H9 (cell line): ENCODE data around the gene ELFN1. TPM values are rescaled to one million over a fixed set of nuclear protein-coding genes. Genes with fewer than 3 reads are reported as not detected.

Experiments
- DNase-seq: peaks from one replicate; pipeline ENCODE4 v3.0.0-alpha.2; 2017
- H2AFZ ChIP-seq: one replicate; pipeline ENCODE4 v1.6.1; 2013; ENCODE audit warnings: mild to moderate bottlenecking, low read length, control low read depth, moderate library complexity
- H2AK5ac ChIP-seq: 2 replicates; pipeline ENCODE4 v1.6.1; 2013; ENCODE audit warnings: low read length, control low read depth, mixed read lengths; ENCODE audit not compliant: insufficient read length
- H2BK120ac ChIP-seq: one replicate; pipeline ENCODE4 v1.6.1; 2013; ENCODE audit warnings: low read depth, mild to moderate bottlenecking, low read length, control low read depth, inconsistent platforms; ENCODE audit not compliant: poor library complexity, severe bottlenecking
- H2BK12ac ChIP-seq: 2 replicates; pipeline ENCODE4 v1.6.1; 2013; ENCODE audit warnings: low read length, control low read depth, mixed read lengths, low read depth; ENCODE audit not compliant: insufficient read length
- H2BK15ac ChIP-seq: 2 replicates; pipeline ENCODE4 v1.6.1; 2013; ENCODE audit warnings: low read depth, low read length, control low read depth
- H2BK20ac ChIP-seq: one replicate; pipeline ENCODE4 v1.6.1; 2013; ENCODE audit warnings: low read depth, mild to moderate bottlenecking, low read length, control low read depth, inconsistent platforms; ENCODE audit not compliant: poor library complexity, severe bottlenecking
- H2BK5ac ChIP-seq: 2 replicates; pipeline ENCODE4 v1.6.1; 2013; ENCODE audit warnings: low read length, control low read depth, mixed read lengths; ENCODE audit not compliant: insufficient read length
- H3K14ac ChIP-seq: 2 replicates; pipeline ENCODE4 v1.6.1; 2013; ENCODE audit warnings: low read length, control low read depth; ENCODE audit not compliant: insufficient read depth
- H3K18ac ChIP-seq: 2 replicates; pipeline ENCODE4 v1.6.1; 2013; ENCODE audit warnings: low read depth, mild to moderate bottlenecking, mixed read lengths, low read length, control low read depth; ENCODE audit not compliant: insufficient read length
- H3K23ac ChIP-seq: 2 replicates; pipeline ENCODE4 v1.6.1; 2013; ENCODE audit warnings: low read length, control low read depth, mixed read lengths, low read depth; ENCODE audit not compliant: insufficient read length
- H3K23me2 ChIP-seq: 2 replicates; pipeline ENCODE4 v1.6.1; 2013; ENCODE audit warnings: low read depth, mild to moderate bottlenecking, mixed read lengths, low read length, control low read depth; ENCODE audit not compliant: insufficient read length, poor library complexity, severe bottlenecking
- H3K27ac ChIP-seq: 2 replicates; pipeline ENCODE4 v1.5.1; 2013; ENCODE audit warnings: low read length, control low read depth, mixed read lengths, low read depth; ENCODE audit not compliant: insufficient read length
- H3K27me3 ChIP-seq: 2 replicates; pipeline ENCODE4 v1.6.1; 2013; ENCODE audit warnings: low read length, control low read depth, inconsistent platforms; ENCODE audit not compliant: insufficient read depth
- H3K4ac ChIP-seq: 2 replicates; pipeline ENCODE4 v1.6.1; 2013; ENCODE audit warnings: low read depth, mild to moderate bottlenecking, control low read depth, inconsistent platforms, low read length, moderate library complexity
- H3K4me1 ChIP-seq: 2 replicates; pipeline ENCODE4 v1.6.1; 2013; ENCODE audit warnings: low read length, control low read depth, inconsistent platforms; ENCODE audit not compliant: insufficient read depth
- H3K4me2 ChIP-seq: 2 replicates; pipeline ENCODE4 v1.6.1; 2013; ENCODE audit warnings: low read length, control low read depth, mixed read lengths; ENCODE audit not compliant: insufficient read length, insufficient read depth
- H3K56ac ChIP-seq: 2 replicates; pipeline ENCODE4 v1.6.1; 2013; ENCODE audit warnings: low read depth, mild to moderate bottlenecking, mixed read lengths, low read length, control low read depth; ENCODE audit not compliant: insufficient read length
- H3K79me1 ChIP-seq: 2 replicates; pipeline ENCODE4 v1.6.1; 2013; ENCODE audit warnings: low read depth, mild to moderate bottlenecking, moderate library complexity, low read length, control low read depth, inconsistent platforms; ENCODE audit not compliant: insufficient read depth, poor library complexity, severe bottlenecking
- H3K79me2 ChIP-seq: 2 replicates; pipeline ENCODE4 v1.6.1; 2013; ENCODE audit warnings: low read length, control low read depth, inconsistent platforms; ENCODE audit not compliant: insufficient read depth
- H3K9ac ChIP-seq: 2 replicates; pipeline ENCODE4 v1.6.1; 2013; ENCODE audit warnings: low read length, control low read depth, mixed read lengths; ENCODE audit not compliant: insufficient read length; ENCODE audit errors: extremely low read depth
- H3K9me3 ChIP-seq: one replicate; pipeline ENCODE4 v1.6.1; 2013; ENCODE audit warnings: low read depth, low read length, inconsistent platforms; ENCODE audit not compliant: control insufficient read depth
- H3T11ph ChIP-seq: one replicate; pipeline ENCODE4 v1.6.1; 2013; ENCODE audit warnings: mild to moderate bottlenecking, low read length, control low read depth, inconsistent platforms
- H4K20me1 ChIP-seq: one replicate; pipeline ENCODE4 v1.6.1; 2013; ENCODE audit not compliant: control insufficient read depth, insufficient read length, insufficient read depth
- H4K5ac ChIP-seq: 2 replicates; pipeline ENCODE4 v1.6.1; 2013; ENCODE audit warnings: low read depth, mild to moderate bottlenecking, mixed read lengths, low read length, control low read depth; ENCODE audit not compliant: insufficient read length
- H4K8ac ChIP-seq: replicated peaks from 2 replicates; pipeline ENCODE4 v1.6.1; 2013; ENCODE audit warnings: low read length, control low read depth, mixed read lengths, low read depth; ENCODE audit not compliant: insufficient read length
- H4K91ac ChIP-seq: 2 replicates; pipeline ENCODE4 v1.6.1; 2013; ENCODE audit warnings: low read depth, mild to moderate bottlenecking, moderate library complexity, mixed read lengths, low read length, control low read depth; ENCODE audit not compliant: insufficient read length
- H3K27ac Mint-ChIP-seq, 3 experiments: 2 replicates in 2 of 3; 3 replicates in 1 of 3; pipeline ENCODE4 v1.8.0; 2020 to 2021; ENCODE audit warnings: mixed read lengths in 3 of 3, mild to moderate bottlenecking in 1 of 3, moderate library complexity in 1 of 3
- H3K27me3 Mint-ChIP-seq: 2 replicates; pipeline ENCODE4 v1.8.0; 2021; ENCODE audit warnings: low read depth, mild to moderate bottlenecking, moderate library complexity, mixed read lengths
- H3K36me3 Mint-ChIP-seq, 3 experiments: 2 replicates in 2 of 3; 3 replicates in 1 of 3; pipeline ENCODE4 v1.8.0; 2020 to 2021; ENCODE audit warnings: low read depth in 3 of 3, mixed read lengths in 3 of 3; ENCODE audit not compliant: insufficient read depth in 1 of 3
- H3K4me1 Mint-ChIP-seq, 2 experiments: 2 replicates each; pipeline ENCODE4 v1.8.0; 2020; ENCODE audit warnings: mixed read lengths in 2 of 2
- H3K4me3 Mint-ChIP-seq, 2 experiments: 2 replicates in 1 of 2; 3 replicates in 1 of 2; pipeline ENCODE4 v1.8.0; 2020 to 2021; ENCODE audit warnings: mild to moderate bottlenecking in 2 of 2, mixed read lengths in 2 of 2, moderate library complexity in 1 of 2
- H3K9me3 Mint-ChIP-seq, 2 experiments: 2 replicates in 1 of 2; 3 replicates in 1 of 2; pipeline ENCODE4 v1.8.0; 2020; ENCODE audit warnings: mild to moderate bottlenecking in 2 of 2, mixed read lengths in 2 of 2, moderate library complexity in 1 of 2
- WGBS: extraction: QIAGEN DNeasy Blood & Tissue Kit; methylation state at CpG from one replicate; pipeline ENCODE4 v1.1.7; 2013; ENCODE audit warnings: missing lambda C conversion rate, low lambda C conversion rate, mixed read lengths; ENCODE audit not compliant: insufficient read length; ENCODE audit errors: extremely low coverage; 5-methylcytosine and 5-hydroxymethylcytosine counted together
- total RNA-seq: library from RNA; stranded (reverse); gene quantifications from 2 replicates; pipeline ENCODE4 v1.2.1, GENCODE V29; 2021
- TF ChIP-seq, protein P1 (sequence below): fragments of 200-600 bp; sonication (generic); conservative IDR thresholded peaks from 3 replicates; pipeline ENCODE4 v1.8.0; 2021; ENCODE audit warnings: antibody characterized with exemption, mild to moderate bottlenecking

The ELFN1 gene
- total RNA-seq, 1 experiment from 2014 or later, result 3.7 TPM

DNA sequence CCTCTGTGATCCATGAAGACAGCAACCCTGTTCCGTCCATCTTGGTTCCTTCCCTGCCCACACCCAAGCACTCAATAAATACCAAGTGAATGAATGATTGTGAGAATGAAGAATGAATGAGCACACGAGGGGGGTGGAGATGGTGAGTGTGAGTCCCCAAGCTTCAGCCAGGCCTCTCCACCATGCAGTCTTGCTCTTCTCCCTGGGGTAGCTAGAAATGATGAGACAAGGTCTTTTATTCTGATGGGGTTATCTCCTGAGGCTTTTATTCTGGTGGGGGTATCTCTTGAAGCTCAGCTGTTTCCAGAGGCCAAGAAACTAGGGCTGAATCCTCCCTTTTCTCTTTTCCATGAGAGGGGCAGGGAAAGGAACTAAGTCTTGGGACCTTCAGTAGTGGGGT, 57.0 kb downstream of the ELFN1 start:
- H3K14ac ChIP-seq, result no peak overlapping the region
- H3K4me1 ChIP-seq, result no peaks in the 10 kb centered on the region
- no peak overlapping the region for H2BK20ac ChIP-seq
- H2AFZ ChIP-seq, result no peak overlapping the region
- H3T11ph ChIP-seq, result no peak overlapping the region
- no peak for DNase-seq
- no peak overlapping the region for H2AK5ac ChIP-seq
- H3K9me3 ChIP-seq, result no peaks in the 10 kb centered on the region
- no peak overlapping the region for H2BK120ac ChIP-seq
- H3K79me2 ChIP-seq, result no peaks in the 10 kb centered on the region
- Mint-ChIP-seq H3K9me3 (peaks cover 4 to 7% of the 10 kb centered on the region in 2 experiments; a peak in 4 of 5 replicates), H3K27ac (no peak overlapping the region), H3K27me3 (peaks cover 12% of the 10 kb centered on the region), H3K4me3 (no peak overlapping the region), H3K36me3 (peaks cover 0 to 7% (median 4%) of the 10 kb centered on the region in 3 experiments; a peak in 3 of 7 replicates), H3K4me1 (peaks cover 7 to 15% of the 10 kb centered on the region in 2 experiments)
- H3K27me3 ChIP-seq, result no peaks in the 10 kb centered on the region; the same call in 1 of the 2 replicates
- no peaks in the 10 kb centered on the region for H3K23me2 ChIP-seq
- H4K91ac ChIP-seq, result no peak overlapping the region
- H4K8ac ChIP-seq, result no peak overlapping the region
- H3K18ac ChIP-seq, result no peak overlapping the region
- H2BK5ac ChIP-seq, result no peak overlapping the region
- no peaks in the 10 kb centered on the region for H4K20me1 ChIP-seq
- no peak overlapping the region for H2BK15ac ChIP-seq
- no peak overlapping the region for H3K23ac ChIP-seq
- H3K27ac ChIP-seq, result no peak overlapping the region
- H2BK12ac ChIP-seq, result no peak overlapping the region
- no peak overlapping the region for H3K4me2 ChIP-seq
- no peak overlapping the region for H3K4ac ChIP-seq
- H3K56ac ChIP-seq, result no peak overlapping the region
- H4K5ac ChIP-seq, result no peak overlapping the region
- TF ChIP-seq, protein P1, sequence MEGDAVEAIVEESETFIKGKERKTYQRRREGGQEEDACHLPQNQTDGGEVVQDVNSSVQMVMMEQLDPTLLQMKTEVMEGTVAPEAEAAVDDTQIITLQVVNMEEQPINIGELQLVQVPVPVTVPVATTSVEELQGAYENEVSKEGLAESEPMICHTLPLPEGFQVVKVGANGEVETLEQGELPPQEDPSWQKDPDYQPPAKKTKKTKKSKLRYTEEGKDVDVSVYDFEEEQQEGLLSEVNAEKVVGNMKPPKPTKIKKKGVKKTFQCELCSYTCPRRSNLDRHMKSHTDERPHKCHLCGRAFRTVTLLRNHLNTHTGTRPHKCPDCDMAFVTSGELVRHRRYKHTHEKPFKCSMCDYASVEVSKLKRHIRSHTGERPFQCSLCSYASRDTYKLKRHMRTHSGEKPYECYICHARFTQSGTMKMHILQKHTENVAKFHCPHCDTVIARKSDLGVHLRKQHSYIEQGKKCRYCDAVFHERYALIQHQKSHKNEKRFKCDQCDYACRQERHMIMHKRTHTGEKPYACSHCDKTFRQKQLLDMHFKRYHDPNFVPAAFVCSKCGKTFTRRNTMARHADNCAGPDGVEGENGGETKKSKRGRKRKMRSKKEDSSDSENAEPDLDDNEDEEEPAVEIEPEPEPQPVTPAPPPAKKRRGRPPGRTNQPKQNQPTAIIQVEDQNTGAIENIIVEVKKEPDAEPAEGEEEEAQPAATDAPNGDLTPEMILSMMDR, result no peak
- no CpG with 5 or more reads among the region's 2 CpGs for WGBS
- H3K9ac ChIP-seq, result no peak overlapping the region
- H3K79me1 ChIP-seq, result no peaks in the 10 kb centered on the region
